HepG2 (cell line): ENCODE results near the gene ST6GALNAC3. TPM values are rescaled to one million over a fixed set of nuclear protein-coding genes. Genes with fewer than 3 reads are reported as not detected.

Experiments used
- ATAC-seq: fragments of 200-7000 bp; cut with Tn5 transposase; 3 replicates; pipeline ENCODE4 v1.9.1; 2020; ENCODE audit warnings: mild to moderate bottlenecking, moderate library complexity
- BruUV-seq: library from RNA; stranded (reverse); fragments of 400-500 nt; replicated peaks from 2 replicates; lab custom pipeline; 2021; lab: Mats Ljungman, UMichigan
- CTCF ChIA-PET: fragments of 300-600 bp; formaldehyde crosslinking; extraction: SDS; loops from one replicate; lab custom pipeline; 2021; ENCODE audit warnings: low total read pairs, inconsistent platforms, low intra/inter-chr PET ratio; lab: Yijun Ruan, JAX
- POLR2A ChIA-PET: fragments of 350-600 bp; sonication (Branson Sonifier 250); formaldehyde crosslinking; loops from one replicate; lab custom pipeline; 2020; ENCODE audit warnings: antibody characterized with exemption, inconsistent platforms; lab: Yijun Ruan, JAX
- DNase-seq: peaks from one replicate; pipeline ENCODE4 v3.0.0-alpha.2; 2015; ENCODE audit warnings: low spot score
- FAIRE-seq: peaks from 3 replicates; lab custom pipeline; 2011; peaks lifted over from hg19 to GRCh38; lab: Jason Lieb, UNC
- H2AFZ ChIP-seq: one replicate; pipeline ENCODE4 v1.6.1; 2011; ENCODE audit warnings: low read length, inconsistent platforms
- H3K27ac ChIP-seq: fragments of 300-600 bp; 3 replicates; pipeline ENCODE4 v1.8.0; 2011; ENCODE audit warnings: mixed run types, mild to moderate bottlenecking, mixed read lengths, low read length, inconsistent platforms; ENCODE audit not compliant: insufficient read depth; ENCODE audit errors: extremely low read length
- H3K27me3 ChIP-seq, 2 experiments: fragments of 200-600 bp in 1 of 2; 2 replicates in 1 of 2; 3 replicates in 1 of 2; pipeline versions ENCODE4 v1.6.0 to v1.8.0; 2011; ENCODE audit warnings: low read length in 2 of 2, mild to moderate bottlenecking in 2 of 2, moderate library complexity in 2 of 2, inconsistent platforms in 1 of 2; ENCODE audit not compliant: insufficient read depth in 2 of 2, control insufficient read depth in 1 of 2
- H3K36me3 ChIP-seq, 2 experiments: fragments of 200-600 bp in 1 of 2; replicated peaks in 1 of 2; 2 replicates in 1 of 2; 3 replicates in 1 of 2; pipeline versions ENCODE4 v1.5.1 to v1.8.0; 2011; ENCODE audit warnings: low read length in 2 of 2, inconsistent platforms in 1 of 2; ENCODE audit not compliant: insufficient read depth in 2 of 2, control insufficient read depth in 1 of 2
- H3K4me1 ChIP-seq: 2 replicates; pipeline ENCODE4 v1.5.1; 2012; ENCODE audit warnings: low read length, inconsistent platforms; ENCODE audit not compliant: insufficient read depth
- H3K4me2 ChIP-seq: 2 replicates; pipeline ENCODE4 v1.6.0; 2011; ENCODE audit warnings: low read depth, low read length, inconsistent platforms
- H3K4me3 ChIP-seq, 3 experiments: fragments of 200-600 bp in 1 of 3; sonication (generic), shearing (Covaris generic) in 1 of 3; replicated peaks in 1 of 3; 2 replicates each; pipeline ENCODE4 v1.5.1; 2011 to 2016; ENCODE audit warnings: low read length in 3 of 3, inconsistent platforms in 2 of 3, low read depth in 2 of 3, mild to moderate bottlenecking in 2 of 3, control low read depth in 1 of 3, mixed read lengths in 1 of 3; ENCODE audit not compliant: insufficient read depth in 1 of 3
- H3K79me2 ChIP-seq: one replicate; pipeline ENCODE4 v1.6.1; 2011; ENCODE audit warnings: low read length, inconsistent platforms; ENCODE audit not compliant: insufficient read depth
- H3K9ac ChIP-seq: 2 replicates; pipeline ENCODE4 v1.6.0; 2011; ENCODE audit warnings: mild to moderate bottlenecking, low read depth, low read length, inconsistent platforms; ENCODE audit not compliant: insufficient read depth
- H3K9me3 ChIP-seq: 2 replicates; pipeline ENCODE4 v1.5.1; 2012; ENCODE audit warnings: mild to moderate bottlenecking, low read length
- H4K20me1 ChIP-seq: 2 replicates; pipeline ENCODE4 v1.6.0; 2011; ENCODE audit warnings: inconsistent platforms, mild to moderate bottlenecking, low read length, moderate library complexity; ENCODE audit not compliant: insufficient read depth
- KAT7 ChIP-seq: IDR thresholded peaks from 2 replicates; pipeline ENCODE4 v1.6.1; 2018; ENCODE audit warnings: borderline replicate concordance, missing compliant biosample characterization
- MTF1 ChIP-seq: sonication (generic); formaldehyde crosslinking; IDR thresholded peaks from 2 replicates; pipeline ENCODE4 v1.5.0; 2020; ENCODE audit warnings: missing genetic modification reagents
- PRPF4 ChIP-seq: fragments of 200-400 bp; formaldehyde crosslinking; IDR thresholded peaks from 2 replicates; pipeline ENCODE4 v1.6.1; 2016; ENCODE audit warnings: low read length, low read depth; ENCODE audit not compliant: poor library complexity, severe bottlenecking
- RXRB ChIP-seq: IDR thresholded peaks from 2 replicates; pipeline ENCODE4 v1.6.1; 2016; ENCODE audit warnings: borderline replicate concordance, missing genetic modification reagents, missing compliant biosample characterization
- ZKSCAN5 ChIP-seq: sonication (generic); formaldehyde crosslinking; IDR thresholded peaks from 2 replicates; pipeline ENCODE4 v1.5.1; 2020; ENCODE audit warnings: mild to moderate bottlenecking, missing genetic modification reagents
- ZNF589 ChIP-seq: sonication (generic); formaldehyde crosslinking; conservative IDR thresholded peaks from 2 replicates; pipeline ENCODE4 v1.8.0; 2022; ENCODE audit warnings: mild to moderate bottlenecking, moderate library complexity, missing genetic modification reagents
- ZNF782 ChIP-seq: sonication (generic); formaldehyde crosslinking; IDR thresholded peaks from 2 replicates; pipeline ENCODE4 v1.4.0; 2020; ENCODE audit warnings: missing genetic modification reagents, mild to moderate bottlenecking, borderline replicate concordance
- WGBS: methylation state at CpG from one replicate; pipeline ENCODE4 v1.1.6; 2017; ENCODE audit warnings: low lambda C conversion rate; 5-methylcytosine and 5-hydroxymethylcytosine counted together
- in situ Hi-C: cut with HindIII; loops from 2 replicates; pipeline ENCODE4 v1.10.0; 2017; ENCODE audit warnings: low pct_unique_long_range_greater_than_20kb; ENCODE audit not compliant: extremely low pct_ligation_motif_present
- intact Hi-C: fragments of 100-400 bp; cut with micrococcal nuclease; formaldehyde crosslinking; loops from one replicate; pipeline ENCODE4 v1.10.0; 2022; ENCODE audit not compliant: unreplicated experiment
- polyA plus RNA-seq, 8 experiments: library from polyadenylated mRNA; depleted of rRNA in 3 of 8; stranded (reverse) in 7 of 8; unstranded in 1 of 8; fragments of >200 nt; fragmentation: Illumina TruSeq in 4 of 8; extraction: Trizol in 4 of 8; gene quantifications; 2 replicates each; pipeline versions ENCODE4 v1.2.1 to v1.2.3, GENCODE V29; 2011 to 2016; ENCODE audit warnings: low read depth in 4 of 8, missing spikeins in 1 of 8, mixed read lengths in 1 of 8; ENCODE audit not compliant: insufficient read depth in 1 of 8
- total RNA-seq, 5 experiments: library from RNA; depleted of rRNA; stranded (reverse); fragments of >200 nt; fragmentation: Illumina TruSeq; extraction: Trizol; gene quantifications; 2 replicates each; pipeline ENCODE4 v1.2.3, GENCODE V29; 2016; ENCODE audit warnings: low read depth in 1 of 5
- TF ChIP-seq, protein P1 (sequence below): sonication (generic); formaldehyde crosslinking; IDR thresholded peaks from 2 replicates; pipeline ENCODE4 v1.4.0; 2020; ENCODE audit warnings: mild to moderate bottlenecking, missing genetic modification reagents
- TF ChIP-seq, protein P2 (sequence below): sonication (generic); formaldehyde crosslinking; IDR thresholded peaks from 2 replicates; pipeline ENCODE4 v1.5.1; 2020; ENCODE audit warnings: mild to moderate bottlenecking, missing genetic modification reagents, moderate library complexity
- TF ChIP-seq, protein P3 (sequence below): sonication (generic); formaldehyde crosslinking; IDR thresholded peaks from 2 replicates; pipeline ENCODE4 v1.4.0; 2020; ENCODE audit warnings: mild to moderate bottlenecking, missing genetic modification reagents

ST6GALNAC3 gene
- total and polyA plus RNA-seq, 2 of the 13 experiments (the other 11 are each of a cell fraction or from before 2014, with no cell fraction given): not detected

DNA sequence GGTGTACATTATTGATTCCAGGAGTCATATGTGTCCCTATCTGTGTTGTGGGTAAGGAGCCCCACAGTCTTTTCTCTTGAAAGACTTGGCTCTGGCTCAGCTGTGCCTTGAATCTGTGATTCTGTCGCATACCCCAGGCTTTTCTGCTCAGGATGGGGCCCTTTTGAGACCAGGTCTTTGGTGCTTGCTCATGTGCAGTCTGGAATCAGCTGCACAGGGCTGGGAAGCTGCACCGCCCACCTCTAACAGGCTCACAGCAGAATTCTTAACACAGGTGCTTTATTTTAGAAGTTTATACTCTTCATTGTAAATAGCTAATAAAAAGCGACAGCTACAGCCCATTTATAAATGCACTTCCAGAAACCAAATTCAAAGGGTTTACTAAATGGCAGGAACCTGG is 61.3 kb downstream of the ST6GALNAC3 start:
- Histone ChIP-seq H3K27ac (no peak overlapping the region), H3K4me1 (no peaks in the 10 kb centered on the region), H3K9ac (no peak overlapping the region), H3K4me3 (no peak overlapping the region), H3K4me2 (no peak overlapping the region), H4K20me1 (no peaks in the 10 kb centered on the region), H3K9me3 (no peaks in the 10 kb centered on the region), H3K79me2 (no peaks in the 10 kb centered on the region), H2AFZ (no peak overlapping the region), H3K36me3 (no peaks in the 10 kb centered on the region), H3K27me3 (no peaks in the 10 kb centered on the region; a peak in 1 of 5 replicates)
- ATAC-seq (no peak), FAIRE-seq (no peak), DNase-seq (no peak)
- BruUV-seq: no TSS peak
- ChIA-PET CTCF (no interaction called here), POLR2A (no interaction called here)
- 3% methylated on average over 2 of the region's 3 CpGs for WGBS
- TF ChIP-seq, protein P1, sequence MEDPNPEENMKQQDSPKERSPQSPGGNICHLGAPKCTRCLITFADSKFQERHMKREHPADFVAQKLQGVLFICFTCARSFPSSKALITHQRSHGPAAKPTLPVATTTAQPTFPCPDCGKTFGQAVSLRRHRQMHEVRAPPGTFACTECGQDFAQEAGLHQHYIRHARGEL (CRISPR knock-in tag): no peak
- no peak for TF ChIP-seq ZNF782
- TF ChIP-seq KAT7 (CRISPR knock-in tag): no peak
- no peak for TF ChIP-seq PRPF4
- TF ChIP-seq MTF1 (CRISPR knock-in tag): no peak
- no peak for TF ChIP-seq ZNF589 (CRISPR knock-in tag)
- TF ChIP-seq, protein P2, sequence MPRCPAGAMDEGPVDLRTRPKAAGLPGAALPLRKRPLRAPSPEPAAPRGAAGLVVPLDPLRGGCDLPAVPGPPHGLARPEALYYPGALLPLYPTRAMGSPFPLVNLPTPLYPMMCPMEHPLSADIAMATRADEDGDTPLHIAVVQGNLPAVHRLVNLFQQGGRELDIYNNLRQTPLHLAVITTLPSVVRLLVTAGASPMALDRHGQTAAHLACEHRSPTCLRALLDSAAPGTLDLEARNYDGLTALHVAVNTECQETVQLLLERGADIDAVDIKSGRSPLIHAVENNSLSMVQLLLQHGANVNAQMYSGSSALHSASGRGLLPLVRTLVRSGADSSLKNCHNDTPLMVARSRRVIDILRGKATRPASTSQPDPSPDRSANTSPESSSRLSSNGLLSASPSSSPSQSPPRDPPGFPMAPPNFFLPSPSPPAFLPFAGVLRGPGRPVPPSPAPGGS: no peak
- TF ChIP-seq, protein P3, sequence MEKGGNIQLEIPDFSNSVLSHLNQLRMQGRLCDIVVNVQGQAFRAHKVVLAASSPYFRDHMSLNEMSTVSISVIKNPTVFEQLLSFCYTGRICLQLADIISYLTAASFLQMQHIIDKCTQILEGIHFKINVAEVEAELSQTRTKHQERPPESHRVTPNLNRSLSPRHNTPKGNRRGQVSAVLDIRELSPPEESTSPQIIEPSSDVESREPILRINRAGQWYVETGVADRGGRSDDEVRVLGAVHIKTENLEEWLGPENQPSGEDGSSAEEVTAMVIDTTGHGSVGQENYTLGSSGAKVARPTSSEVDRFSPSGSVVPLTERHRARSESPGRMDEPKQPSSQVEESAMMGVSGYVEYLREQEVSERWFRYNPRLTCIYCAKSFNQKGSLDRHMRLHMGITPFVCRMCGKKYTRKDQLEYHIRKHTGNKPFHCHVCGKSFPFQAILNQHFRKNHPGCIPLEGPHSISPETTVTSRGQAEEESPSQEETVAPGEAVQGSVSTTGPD (CRISPR knock-in tag): no peak
- TF ChIP-seq ZKSCAN5 (CRISPR knock-in tag): no peak
- no peak for TF ChIP-seq RXRB (CRISPR knock-in tag)
- in situ Hi-C loops (no loop called here), intact Hi-C loops (no loop called here)
